ENCODE results near the gene SLC66A2. TPM values are rescaled to one million over a fixed set of nuclear protein-coding genes. Genes with fewer than 3 reads are reported as not detected.

SLC66A2 gene
- total RNA-seq, 4 donors from 2014 or later, result 27.0 to 46.4 (median 41.5) TPM

GRCh38 chr18:79932907-79933306 is 18.5 kb downstream of the SLC66A2 start:
- DNase-seq (ENCODE audit: extremely low spot score), result no peak
- H3K36me3 ChIP-seq, result peaks cover 10 to 59% (median 41%) of the 10 kb centered on the region in 4 donors
- intact Hi-C loops (cut with DNase I), result no loop called here

GRCh38 chr18:79931475-79931874 is 20.0 kb downstream of the SLC66A2 start:
- Histone ChIP-seq H3K4me3 (no peak overlapping the region), H3K4me1 (peaks cover 0 to 6% (median 4%) of the 10 kb centered on the region in 4 donors), H3K27me3 (no peaks in the 10 kb centered on the region), H3K36me3 (peaks cover 10 to 56% (median 37%) of the 10 kb centered on the region in 4 donors), H3K9me3 (peaks cover 3 to 50% (median 30%) of the 10 kb centered on the region in 4 donors), H3K27ac (replicated peaks in 1 of 4) (no peak overlapping the region)
- DNase-seq (ENCODE audit: extremely low spot score), result no peak
- 93% methylated on average over 2 of the region's 2 CpGs for WGBS
- TF ChIP-seq POLR2A (IDR thresholded peaks at IDR 0.05; ENCODE audit: low read depth) (no peak), POLR2AphosphoS5 (IDR thresholded peaks at IDR 0.05) (no peak), EP300 (IDR thresholded peaks at IDR 0.05) (no peak)
- TF ChIP-seq, protein P1, sequence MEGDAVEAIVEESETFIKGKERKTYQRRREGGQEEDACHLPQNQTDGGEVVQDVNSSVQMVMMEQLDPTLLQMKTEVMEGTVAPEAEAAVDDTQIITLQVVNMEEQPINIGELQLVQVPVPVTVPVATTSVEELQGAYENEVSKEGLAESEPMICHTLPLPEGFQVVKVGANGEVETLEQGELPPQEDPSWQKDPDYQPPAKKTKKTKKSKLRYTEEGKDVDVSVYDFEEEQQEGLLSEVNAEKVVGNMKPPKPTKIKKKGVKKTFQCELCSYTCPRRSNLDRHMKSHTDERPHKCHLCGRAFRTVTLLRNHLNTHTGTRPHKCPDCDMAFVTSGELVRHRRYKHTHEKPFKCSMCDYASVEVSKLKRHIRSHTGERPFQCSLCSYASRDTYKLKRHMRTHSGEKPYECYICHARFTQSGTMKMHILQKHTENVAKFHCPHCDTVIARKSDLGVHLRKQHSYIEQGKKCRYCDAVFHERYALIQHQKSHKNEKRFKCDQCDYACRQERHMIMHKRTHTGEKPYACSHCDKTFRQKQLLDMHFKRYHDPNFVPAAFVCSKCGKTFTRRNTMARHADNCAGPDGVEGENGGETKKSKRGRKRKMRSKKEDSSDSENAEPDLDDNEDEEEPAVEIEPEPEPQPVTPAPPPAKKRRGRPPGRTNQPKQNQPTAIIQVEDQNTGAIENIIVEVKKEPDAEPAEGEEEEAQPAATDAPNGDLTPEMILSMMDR (IDR thresholded peaks at IDR 0.05), result no peak
- intact Hi-C loops (cut with DNase I), result no loop called here

More at GRCh38 chr18:79932907-79933306, 18.5 kb downstream of the SLC66A2 start:
- Histone ChIP-seq H3K27ac (replicated peaks in 1 of 4) (no peak overlapping the region), H3K4me1 (peaks cover 0 to 6% (median 4%) of the 10 kb centered on the region in 4 donors), H3K27me3 (no peaks in the 10 kb centered on the region), H3K9me3 (peaks cover 3 to 50% (median 30%) of the 10 kb centered on the region in 4 donors), H3K4me3 (no peak overlapping the region)
- no peak for TF ChIP-seq EP300 (IDR thresholded peaks at IDR 0.05)
- no peak for TF ChIP-seq POLR2A (IDR thresholded peaks at IDR 0.05; ENCODE audit: low read depth)
- TF ChIP-seq POLR2AphosphoS5 (IDR thresholded peaks at IDR 0.05), result no peak
- TF ChIP-seq, protein P1 (IDR thresholded peaks at IDR 0.05), result no peak
- 92% methylated on average over 3 of the region's 3 CpGs for WGBS

DNA sequence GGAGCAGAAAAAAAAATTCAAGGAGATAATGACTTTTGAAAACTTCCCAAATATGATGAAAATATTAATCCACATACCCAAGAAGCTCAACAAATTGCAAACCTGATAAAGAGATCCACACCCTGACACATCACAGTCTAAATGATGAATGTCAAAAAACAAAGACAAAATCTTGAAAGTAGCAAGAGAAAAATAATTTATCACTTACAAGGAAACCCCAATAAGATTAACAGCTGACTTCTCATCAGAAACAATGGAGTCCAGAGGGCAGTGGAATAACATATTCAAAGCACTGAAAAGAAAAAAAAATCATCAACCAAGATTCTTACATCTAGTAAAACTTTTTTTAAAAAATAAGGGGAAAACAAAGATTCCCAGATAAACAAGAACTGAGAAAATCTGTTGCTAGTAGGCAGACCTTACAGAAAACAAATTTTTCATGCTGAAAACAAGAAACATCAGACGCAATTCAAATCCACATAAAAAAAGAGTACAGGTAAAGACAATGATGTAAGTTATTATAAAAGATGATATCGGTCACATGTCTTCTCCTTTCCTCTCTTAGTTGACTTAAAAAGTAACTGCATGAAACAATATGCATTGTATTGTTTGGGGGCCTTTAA is 21.3 kb downstream of the SLC66A2 start:
- 97% methylated on average over 2 of the region's 2 CpGs for WGBS
- H3K4me1 ChIP-seq, result peaks cover 7 to 9% (median 8%) of the 10 kb centered on the region in 4 donors
- H3K36me3 ChIP-seq, result peaks cover 10 to 46% (median 31%) of the 10 kb centered on the region in 4 donors
- H3K9me3 ChIP-seq, result peaks cover 3 to 50% (median 30%) of the 10 kb centered on the region in 4 donors
- H3K4me3 ChIP-seq, result no peak overlapping the region
- H3K27me3 ChIP-seq, result no peaks in the 10 kb centered on the region
- no peak for DNase-seq (ENCODE audit: extremely low spot score)
- TF ChIP-seq POLR2A (IDR thresholded peaks at IDR 0.05; ENCODE audit: low read depth) (no peak), POLR2AphosphoS5 (IDR thresholded peaks at IDR 0.05) (no peak), EP300 (IDR thresholded peaks at IDR 0.05) (no peak)
- TF ChIP-seq, protein P1 (IDR thresholded peaks at IDR 0.05), result no peak
- no peak overlapping the region for H3K27ac ChIP-seq (replicated peaks in 1 of 4)
- intact Hi-C loops (cut with DNase I), result no loop called here

DNA sequence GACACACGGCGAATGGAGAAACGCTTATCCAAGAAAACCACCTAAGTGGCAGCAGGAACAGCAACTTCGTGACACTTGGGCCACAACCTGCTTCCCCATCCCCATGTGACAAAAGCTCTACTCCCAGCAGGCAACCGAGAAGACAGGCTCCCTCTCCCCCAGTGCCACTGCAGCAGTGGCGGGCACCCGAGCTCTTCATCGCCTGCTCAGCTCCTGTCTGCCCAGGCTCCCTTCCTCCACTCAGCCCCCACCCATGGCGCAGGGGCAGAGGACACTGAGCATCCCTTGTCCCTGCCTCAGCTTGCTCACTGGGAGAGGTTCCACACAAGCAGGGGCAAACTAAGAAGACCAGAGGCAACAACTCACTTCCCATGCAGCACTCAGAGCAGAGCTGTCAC is 22.9 kb downstream of the SLC66A2 start:
- Histone ChIP-seq H3K4me1 (peaks cover 6 to 22% (median 19%) of the 10 kb centered on the region in 4 donors), H3K27me3 (no peaks in the 10 kb centered on the region), H3K9me3 (peaks cover 3 to 47% (median 29%) of the 10 kb centered on the region in 4 donors), H3K36me3 (peaks cover 10 to 33% (median 26%) of the 10 kb centered on the region in 4 donors), H3K4me3 (no peak overlapping the region), H3K27ac (replicated peaks in 1 of 4) (no peak overlapping the region)
- DNase-seq (ENCODE audit: extremely low spot score), result no peak
- WGBS, result 100% methylated on average over 9 of the region's 9 CpGs
- TF ChIP-seq POLR2A (IDR thresholded peaks at IDR 0.05; ENCODE audit: low read depth) (no peak), EP300 (IDR thresholded peaks at IDR 0.05) (no peak)
- intact Hi-C loops (cut with DNase I), result no loop called here

DNA sequence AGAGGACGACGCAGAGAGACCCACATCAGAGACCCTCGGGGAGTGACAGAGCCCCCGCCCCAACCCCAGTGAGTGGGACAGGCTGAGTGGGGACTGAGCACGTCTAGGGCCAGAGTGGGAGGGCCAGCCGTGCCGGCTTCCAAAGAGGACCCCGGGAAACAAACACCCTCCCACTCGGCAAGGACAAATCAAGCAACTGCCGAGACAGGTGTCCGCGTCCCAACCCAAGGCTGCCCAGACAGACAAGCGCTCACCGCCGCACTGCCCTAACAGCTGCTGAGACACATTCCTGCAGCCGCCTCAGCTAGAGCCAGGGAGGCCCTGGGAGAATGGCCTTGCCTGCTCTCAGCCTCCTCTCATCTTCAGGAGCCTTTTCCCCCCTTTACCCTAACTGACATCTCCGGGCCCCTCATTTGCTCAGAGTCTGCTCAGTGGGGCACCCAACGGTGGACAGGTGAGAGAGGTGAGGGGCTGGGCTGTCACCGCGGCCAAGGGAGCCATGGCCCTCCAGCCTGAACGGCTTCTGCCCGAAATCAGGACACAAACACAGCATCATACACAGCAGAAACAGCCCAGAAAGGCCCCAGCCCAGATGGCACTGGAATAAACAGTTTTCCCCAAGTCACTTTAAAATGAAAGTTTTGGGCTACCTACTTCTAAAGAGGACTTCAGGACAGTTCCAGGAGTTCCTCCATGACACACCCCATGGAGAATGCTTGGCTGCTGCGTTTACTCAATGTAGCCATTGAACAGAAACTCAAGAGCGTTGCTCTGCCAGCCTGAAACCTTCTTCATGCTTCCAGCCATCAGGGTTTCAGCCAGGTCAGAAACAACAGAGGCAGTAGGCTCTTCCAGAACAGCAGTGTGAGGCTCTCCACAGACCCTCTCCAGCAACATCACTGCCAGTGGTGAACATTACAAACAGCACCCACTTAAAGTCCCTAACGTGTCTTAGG is 23.6 kb downstream of the SLC66A2 start:
- Histone ChIP-seq H3K4me1 (peaks cover 8 to 25% (median 19%) of the 10 kb centered on the region in 4 donors), H3K27ac (replicated peaks in 1 of 4) (no peak overlapping the region), H3K4me3 (no peak overlapping the region), H3K9me3 (peaks cover 3 to 41% (median 26%) of the 10 kb centered on the region in 4 donors), H3K27me3 (no peaks in the 10 kb centered on the region), H3K36me3 (peaks cover 10 to 32% (median 24%) of the 10 kb centered on the region in 4 donors)
- 91% methylated on average over 19 of the region's 25 CpGs for WGBS
- TF ChIP-seq EP300 (IDR thresholded peaks at IDR 0.05), result no peak
- TF ChIP-seq, protein P1 (IDR thresholded peaks at IDR 0.05), result no peak
- DNase-seq (ENCODE audit: extremely low spot score), result no peak
- intact Hi-C loops (cut with DNase I), result no loop called here

Data from esophagus muscularis mucosa (tissue), 4 donors.